Adrenal gland (tissue), 5 donors: ENCODE results near the gene IDH2.

Source experiments
- CTCF ChIP-seq, 6 experiments: fragments of 450-650 bp in 4 of 6; fragments of 200-600 bp in 2 of 6; sonication (generic) in 1 of 6; IDR thresholded peaks; 1 replicate in 5 of 6; 2 replicates in 1 of 6; pipeline versions ENCODE4 v1.5.1 to v1.8.0; 2016 to 2021; ENCODE audit warnings: antibody characterized with exemption in 6 of 6, mild to moderate bottlenecking in 2 of 6, moderate library complexity in 1 of 6
- POLR2A ChIP-seq, 2 donors: fragments of 450-650 bp; IDR thresholded peaks; one replicate each; pipeline ENCODE4 v1.6.1; 2017; ENCODE audit warnings: antibody characterized with exemption in 2 of 2, mild to moderate bottlenecking in 2 of 2, moderate library complexity in 1 of 2
- donor health status: DM: no; HTN: no; CAD: no.

GRCh38 chr15:90059208-90059985, 42.9 kb downstream of the IDH2 start:
- TF ChIP-seq POLR2A (IDR thresholded peaks at IDR 0.05) = no peak
- TF ChIP-seq CTCF (IDR thresholded peaks at IDR 0.05) = no peak
